ENCODE data around the gene FXN. TPM values are rescaled to one million over a fixed set of nuclear protein-coding genes. Genes with fewer than 3 reads are reported as not detected.

FXN gene
- total RNA-seq, 6 donors from 2014 or later, result 1.8 to 16.5 (median 9.0) TPM

GRCh38 chr9:69137311-69137710, 101.8 kb downstream of the FXN start:
- TF ChIP-seq POLR2A (IDR thresholded peaks at IDR 0.05) (no peak), EP300 (IDR thresholded peaks at IDR 0.05) (no peak), POLR2AphosphoS5 (IDR thresholded peaks at IDR 0.05) (no peak), CTCF (IDR thresholded peaks at IDR 0.05) (no peak)
- no peak for ATAC-seq (ENCODE audit: low FRiP score in 2 of 2)

GRCh38 chr9:69139596-69139995, 104.0 kb downstream of the FXN start:
- Histone ChIP-seq H3K4me1 (peaks cover 11 to 19% (median 16%) of the 10 kb centered on the region in 4 donors), H3K9me3 (no peaks in the 10 kb centered on the region), H3K27me3 (no peaks in the 10 kb centered on the region), H3K4me3 (no peak overlapping the region), H3K36me3 (no peaks in the 10 kb centered on the region), H3K27ac (no peak overlapping the region)
- ATAC-seq (ENCODE audit: low FRiP score in 2 of 2), result no peak
- 90 to 98% methylated on average over 7 to 9 of the region's 9 CpGs for WGBS, 2 donors
- no peak for TF ChIP-seq POLR2AphosphoS5 (IDR thresholded peaks at IDR 0.05)
- peak in 1 of 2 donors; percentile 39 for DNase-seq

More at GRCh38 chr9:69137311-69137710, 101.8 kb downstream of the FXN start:
- no peaks in the 10 kb centered on the region for H3K36me3 ChIP-seq
- H3K27me3 ChIP-seq, result no peaks in the 10 kb centered on the region
- H3K9me3 ChIP-seq, result no peaks in the 10 kb centered on the region
- 89 to 91% methylated on average over 8 of the region's 8 CpGs for WGBS, 2 donors
- no peak overlapping the region for H3K4me3 ChIP-seq
- H3K4me1 ChIP-seq, result peaks cover 5 to 16% (median 13%) of the 10 kb centered on the region in 4 donors
- no peak for DNase-seq
- H3K27ac ChIP-seq, result peak overlapping the region in 1 of 4 donors; percentile 45

- no peak for TF ChIP-seq POLR2A (IDR thresholded peaks at IDR 0.05)
- TF ChIP-seq EP300 (IDR thresholded peaks at IDR 0.05), result no peak
- TF ChIP-seq CTCF (IDR thresholded peaks at IDR 0.05), result no peak
- no peak for TF ChIP-seq POLR2AphosphoS5 (IDR thresholded peaks at IDR 0.05)
- peaks cover 11 to 16% (median 15%) of the 10 kb centered on the region in 4 donors for H3K4me1 ChIP-seq
- no peak overlapping the region for H3K27ac ChIP-seq
- H3K36me3 ChIP-seq, result no peaks in the 10 kb centered on the region
- 88 to 93% methylated on average over 4 to 5 of the region's 5 CpGs for WGBS, 2 donors
- no peaks in the 10 kb centered on the region for H3K27me3 ChIP-seq
- no peak for ATAC-seq (ENCODE audit: low FRiP score in 2 of 2)
- DNase-seq, result no peak
- H3K9me3 ChIP-seq, result no peaks in the 10 kb centered on the region
- H3K4me3 ChIP-seq, result no peak overlapping the region
Measured at GRCh38 chr9:69140123-69140735, 104.7 kb downstream of the FXN start.

GRCh38 chr9:69141851-69142250, 106.3 kb downstream of the FXN start:
- Histone ChIP-seq H3K27me3 (no peaks in the 10 kb centered on the region), H3K36me3 (no peaks in the 10 kb centered on the region), H3K27ac (peak overlapping the region in 1 of 4 donors; percentile 3), H3K9me3 (no peaks in the 10 kb centered on the region), H3K4me3 (no peak overlapping the region), H3K4me1 (peaks cover 5 to 15% (median 9%) of the 10 kb centered on the region in 4 donors)
- WGBS, 2 donors, result 88 to 92% methylated on average over 5 of the region's 5 CpGs
- no peak for DNase-seq
- ATAC-seq (ENCODE audit: low FRiP score in 2 of 2), result no peak
- TF ChIP-seq EP300 (IDR thresholded peaks at IDR 0.05), result no peak
- no peak for TF ChIP-seq CTCF (IDR thresholded peaks at IDR 0.05)
- TF ChIP-seq POLR2AphosphoS5 (IDR thresholded peaks at IDR 0.05), result no peak
- TF ChIP-seq POLR2A (IDR thresholded peaks at IDR 0.05), result no peak

- 43 to 74% methylated on average over 1 of the region's 1 CpG for WGBS, 2 donors
- TF ChIP-seq POLR2A (IDR thresholded peaks at IDR 0.05), result no peak
- no peak for TF ChIP-seq POLR2AphosphoS5 (IDR thresholded peaks at IDR 0.05)
- no peak for ATAC-seq (ENCODE audit: low FRiP score in 2 of 2)
Measured at GRCh38 chr9:69143291-69143690, 107.7 kb downstream of the FXN start.

More at GRCh38 chr9:69143291-69143690, 107.7 kb downstream of the FXN start:
- Histone ChIP-seq H3K4me3 (no peak overlapping the region), H3K27ac (no peak overlapping the region), H3K4me1 (peaks cover 5 to 15% (median 9%) of the 10 kb centered on the region in 4 donors), H3K27me3 (no peaks in the 10 kb centered on the region), H3K9me3 (no peaks in the 10 kb centered on the region), H3K36me3 (no peaks in the 10 kb centered on the region)
- DNase-seq, result no peak
